HL-60 (cell line): Measurements from ENCODE around the gene ZIC5.

Source experiments
- DNase-seq, 2 experiments: peaks; one replicate each; pipeline ENCODE4 v3.0.0-alpha.2; 2010 to 2020; ENCODE audit warnings: low read depth in 1 of 2, low spot score in 1 of 2
- H3K27ac ChIP-seq: fragments of 250-450 bp; sonication (Bioruptor Pico); replicated peaks from 2 replicates; pipeline ENCODE4 v1.5.1; 2020; ENCODE audit warnings: mild to moderate bottlenecking, moderate library complexity
- H3K27me3 ChIP-seq: fragments of 250-450 bp; sonication (Bioruptor Pico); 2 replicates; pipeline ENCODE4 v1.5.1; 2021; ENCODE audit warnings: mild to moderate bottlenecking, moderate library complexity; ENCODE audit not compliant: insufficient read depth, poor library complexity, severe bottlenecking
- H3K4me3 ChIP-seq: replicated peaks from 2 replicates; pipeline ENCODE4 v1.5.1; 2011; ENCODE audit warnings: mild to moderate bottlenecking, control low read depth, low read length; ENCODE audit not compliant: insufficient read depth
- GABPA ChIP-seq: IDR thresholded peaks from 2 replicates; pipeline ENCODE4 v1.6.1; 2012; ENCODE audit warnings: low read depth
- POLR2AphosphoS5 ChIP-seq: IDR thresholded peaks from 2 replicates; pipeline ENCODE4 v1.6.1; 2012; ENCODE audit warnings: low read depth
- SPI1 ChIP-seq: IDR thresholded peaks from 2 replicates; pipeline ENCODE4 v1.6.1; 2012; ENCODE audit warnings: low read depth, mild to moderate bottlenecking, borderline replicate concordance
- TF ChIP-seq, protein P1 (sequence below): IDR thresholded peaks from 2 replicates; pipeline ENCODE4 v1.6.1; 2012; ENCODE audit warnings: low read depth; ENCODE audit not compliant: insufficient replicate concordance
- TF ChIP-seq, protein P2 (sequence below): IDR thresholded peaks from one replicate; pipeline ENCODE4 v1.5.1; 2011; ENCODE audit warnings: low read length, control low read depth, inconsistent platforms; ENCODE audit not compliant: insufficient read depth

ZIC5 gene

DNA sequence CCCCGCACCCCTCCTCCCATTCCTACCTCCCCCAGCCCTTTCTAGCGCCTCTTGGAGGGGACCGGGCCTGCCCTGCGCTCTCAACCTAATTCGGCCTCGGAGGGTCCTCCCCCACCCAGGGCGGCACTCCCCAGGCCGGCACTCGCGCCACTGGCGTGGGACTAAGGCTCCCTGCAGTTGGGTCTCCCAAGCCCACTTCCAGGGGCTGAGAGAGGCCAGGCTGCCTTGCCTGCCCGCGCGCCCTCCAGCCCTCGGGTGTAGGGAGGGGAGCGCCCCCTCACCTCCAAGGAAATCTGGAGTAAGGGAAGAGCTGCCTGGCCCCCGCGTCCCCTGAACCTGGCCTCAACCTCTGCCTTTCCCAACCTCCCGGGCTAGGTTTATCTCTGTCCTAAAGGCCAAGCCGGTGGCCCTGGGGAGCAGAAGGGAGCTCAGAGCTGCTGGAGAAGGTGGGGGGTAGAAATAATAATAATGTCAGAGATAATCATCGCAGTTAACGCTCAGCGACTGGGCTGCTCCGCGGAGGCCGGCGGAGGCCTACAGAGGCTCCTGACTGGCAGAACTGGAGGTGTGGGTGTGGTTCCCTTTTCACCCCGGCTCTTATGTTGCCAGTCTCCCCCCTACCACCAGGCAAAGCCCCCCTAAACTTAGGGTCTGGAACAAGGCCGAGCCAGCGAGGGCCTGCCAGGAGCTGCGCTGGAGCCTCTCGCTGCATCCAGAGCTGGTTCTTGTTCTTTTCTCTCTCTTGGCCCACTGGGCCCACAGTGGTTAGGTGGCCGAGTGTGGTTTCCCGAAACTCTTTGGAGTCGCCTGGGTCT lies 19.7 kb upstream of the ZIC5 start:
- Histone ChIP-seq H3K27ac (no peak overlapping the region), H3K4me3 (no peak overlapping the region), H3K27me3 (peaks cover 100% of the 10 kb centered on the region)
- TF ChIP-seq POLR2AphosphoS5 (no peak), GABPA (no peak), SPI1 (no peak)
- TF ChIP-seq, protein P1, sequence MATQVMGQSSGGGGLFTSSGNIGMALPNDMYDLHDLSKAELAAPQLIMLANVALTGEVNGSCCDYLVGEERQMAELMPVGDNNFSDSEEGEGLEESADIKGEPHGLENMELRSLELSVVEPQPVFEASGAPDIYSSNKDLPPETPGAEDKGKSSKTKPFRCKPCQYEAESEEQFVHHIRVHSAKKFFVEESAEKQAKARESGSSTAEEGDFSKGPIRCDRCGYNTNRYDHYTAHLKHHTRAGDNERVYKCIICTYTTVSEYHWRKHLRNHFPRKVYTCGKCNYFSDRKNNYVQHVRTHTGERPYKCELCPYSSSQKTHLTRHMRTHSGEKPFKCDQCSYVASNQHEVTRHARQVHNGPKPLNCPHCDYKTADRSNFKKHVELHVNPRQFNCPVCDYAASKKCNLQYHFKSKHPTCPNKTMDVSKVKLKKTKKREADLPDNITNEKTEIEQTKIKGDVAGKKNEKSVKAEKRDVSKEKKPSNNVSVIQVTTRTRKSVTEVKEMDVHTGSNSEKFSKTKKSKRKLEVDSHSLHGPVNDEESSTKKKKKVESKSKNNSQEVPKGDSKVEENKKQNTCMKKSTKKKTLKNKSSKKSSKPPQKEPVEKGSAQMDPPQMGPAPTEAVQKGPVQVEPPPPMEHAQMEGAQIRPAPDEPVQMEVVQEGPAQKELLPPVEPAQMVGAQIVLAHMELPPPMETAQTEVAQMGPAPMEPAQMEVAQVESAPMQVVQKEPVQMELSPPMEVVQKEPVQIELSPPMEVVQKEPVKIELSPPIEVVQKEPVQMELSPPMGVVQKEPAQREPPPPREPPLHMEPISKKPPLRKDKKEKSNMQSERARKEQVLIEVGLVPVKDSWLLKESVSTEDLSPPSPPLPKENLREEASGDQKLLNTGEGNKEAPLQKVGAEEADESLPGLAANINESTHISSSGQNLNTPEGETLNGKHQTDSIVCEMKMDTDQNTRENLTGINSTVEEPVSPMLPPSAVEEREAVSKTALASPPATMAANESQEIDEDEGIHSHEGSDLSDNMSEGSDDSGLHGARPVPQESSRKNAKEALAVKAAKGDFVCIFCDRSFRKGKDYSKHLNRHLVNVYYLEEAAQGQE: no peak
- TF ChIP-seq, protein P2, sequence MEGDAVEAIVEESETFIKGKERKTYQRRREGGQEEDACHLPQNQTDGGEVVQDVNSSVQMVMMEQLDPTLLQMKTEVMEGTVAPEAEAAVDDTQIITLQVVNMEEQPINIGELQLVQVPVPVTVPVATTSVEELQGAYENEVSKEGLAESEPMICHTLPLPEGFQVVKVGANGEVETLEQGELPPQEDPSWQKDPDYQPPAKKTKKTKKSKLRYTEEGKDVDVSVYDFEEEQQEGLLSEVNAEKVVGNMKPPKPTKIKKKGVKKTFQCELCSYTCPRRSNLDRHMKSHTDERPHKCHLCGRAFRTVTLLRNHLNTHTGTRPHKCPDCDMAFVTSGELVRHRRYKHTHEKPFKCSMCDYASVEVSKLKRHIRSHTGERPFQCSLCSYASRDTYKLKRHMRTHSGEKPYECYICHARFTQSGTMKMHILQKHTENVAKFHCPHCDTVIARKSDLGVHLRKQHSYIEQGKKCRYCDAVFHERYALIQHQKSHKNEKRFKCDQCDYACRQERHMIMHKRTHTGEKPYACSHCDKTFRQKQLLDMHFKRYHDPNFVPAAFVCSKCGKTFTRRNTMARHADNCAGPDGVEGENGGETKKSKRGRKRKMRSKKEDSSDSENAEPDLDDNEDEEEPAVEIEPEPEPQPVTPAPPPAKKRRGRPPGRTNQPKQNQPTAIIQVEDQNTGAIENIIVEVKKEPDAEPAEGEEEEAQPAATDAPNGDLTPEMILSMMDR: no peak
- DNase-seq: no peak

DNA sequence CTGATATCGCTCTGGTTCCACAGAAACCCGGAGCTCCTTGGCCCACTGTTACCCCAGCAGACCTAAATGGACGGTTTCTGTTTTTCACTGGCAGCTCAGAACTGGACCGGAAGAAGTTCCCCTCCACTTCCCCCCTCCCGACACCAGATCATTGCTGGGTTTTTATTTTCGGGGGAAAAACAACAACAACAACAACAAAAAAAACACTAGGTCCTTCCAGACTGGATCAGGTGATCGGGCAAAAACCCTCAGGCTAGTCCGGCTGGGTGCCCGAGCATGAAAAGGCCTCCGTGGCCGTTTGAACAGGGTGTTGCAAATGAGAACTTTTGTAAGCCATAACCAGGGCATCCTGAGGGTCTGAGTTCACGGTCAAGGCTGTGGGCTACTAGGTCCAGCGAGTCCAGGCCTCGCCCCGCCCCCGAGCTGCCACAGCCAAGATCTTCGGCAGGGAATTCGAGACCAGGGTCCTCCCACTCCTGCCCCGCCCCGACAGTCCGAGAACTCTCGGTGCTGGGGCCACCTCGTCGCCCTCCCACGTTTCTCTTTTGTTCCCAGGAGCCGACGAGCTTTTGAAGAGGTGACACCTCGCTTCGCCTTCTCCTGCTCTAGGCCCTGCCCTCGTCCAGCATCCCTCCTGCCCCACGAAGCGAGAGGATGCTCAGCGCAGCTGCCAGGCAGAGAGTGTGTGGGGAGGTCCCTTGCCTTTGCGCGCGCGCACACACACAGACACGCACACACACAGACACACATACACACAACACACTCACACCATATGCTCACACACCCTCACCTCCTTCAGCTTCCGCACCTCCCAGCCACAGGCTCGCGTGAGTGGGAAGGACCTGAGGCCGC lies 18.8 kb upstream of the ZIC5 start:
- H3K27ac ChIP-seq: no peak overlapping the region
- TF ChIP-seq GABPA: no peak
- TF ChIP-seq, protein P1: no peak
- no peak for TF ChIP-seq POLR2AphosphoS5
- TF ChIP-seq, protein P2: no peak
- TF ChIP-seq SPI1: no peak
- H3K4me3 ChIP-seq: no peak overlapping the region
- peaks cover 99% of the 10 kb centered on the region for H3K27me3 ChIP-seq
- DNase-seq: no peak

DNA sequence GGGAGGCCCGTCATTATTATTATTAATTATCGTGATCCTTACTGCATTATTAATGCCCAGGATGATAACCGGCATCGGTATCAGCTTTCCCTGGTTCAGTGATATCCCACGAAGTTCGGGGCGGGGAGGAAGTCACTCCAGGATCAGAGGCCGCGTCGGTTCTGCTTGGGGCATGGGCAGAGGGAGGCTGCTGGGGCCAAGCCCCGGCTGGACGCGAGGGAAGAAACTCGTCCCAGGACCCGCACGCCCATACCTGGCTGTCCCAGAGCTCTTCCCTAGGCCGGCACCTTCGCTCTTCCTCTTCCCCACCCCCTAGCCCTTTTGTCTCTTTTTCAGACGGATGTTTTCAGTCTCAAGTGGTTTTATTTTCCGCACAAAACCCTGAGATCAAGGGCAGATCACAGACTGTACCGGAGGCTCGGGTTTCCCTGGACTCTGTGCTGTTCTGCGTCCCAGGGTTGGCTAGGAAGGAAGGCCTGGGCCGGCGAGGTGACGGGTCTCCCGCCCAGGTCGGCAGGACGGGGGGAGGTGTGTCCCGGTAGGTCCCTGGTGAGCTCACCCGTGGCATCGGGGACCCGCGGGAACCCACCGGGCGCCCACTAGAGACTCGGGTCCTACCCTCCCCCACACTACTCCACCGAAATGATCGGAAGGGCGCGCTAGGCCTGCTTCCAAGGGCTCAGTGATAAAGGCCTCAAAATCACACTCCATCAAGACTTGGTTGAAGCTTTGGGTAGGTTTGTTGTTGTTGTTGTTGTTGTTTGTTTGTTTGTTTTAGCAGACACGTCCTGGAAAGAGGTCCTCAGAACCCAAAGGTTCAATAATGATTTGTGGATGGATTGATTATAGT lies 17.9 kb upstream of the ZIC5 start:
- Histone ChIP-seq H3K4me3 (no peak overlapping the region), H3K27ac (no peak overlapping the region), H3K27me3 (peaks cover 97% of the 10 kb centered on the region)
- no peak for DNase-seq
- TF ChIP-seq SPI1 (no peak), GABPA (no peak), POLR2AphosphoS5 (no peak)
- TF ChIP-seq, protein P2: no peak
- TF ChIP-seq, protein P1: no peak
